ENCODE results near the gene PPM1L.

Gene PPM1L

GRCh38 chr3:160810362-160811236 is 54.6 kb downstream of the PPM1L start:
- DNase-seq: no peak

GRCh38 chr3:160811237-160811548 is 55.2 kb downstream of the PPM1L start:
- no peak for DNase-seq

GRCh38 chr3:160812304-160812703 is 56.3 kb downstream of the PPM1L start:
- DNase-seq: no peak

GRCh38 chr3:160815280-160815679 is 59.2 kb downstream of the PPM1L start:
- DNase-seq: no peak

- DNase-seq: no peak
Observed at GRCh38 chr3:160820022-160820421, 64.0 kb downstream of the PPM1L start.

GRCh38 chr3:160820430-160820829 is 64.4 kb downstream of the PPM1L start:
- DNase-seq: no peak

- no peak for DNase-seq
Observed at GRCh38 chr3:160822936-160823335, 66.9 kb downstream of the PPM1L start.

GRCh38 chr3:160825311-160825800 is 69.3 kb downstream of the PPM1L start:
- no peak for DNase-seq

GRCh38 chr3:160826408-160826807 is 70.4 kb downstream of the PPM1L start:
- no peak for DNase-seq

GRCh38 chr3:160826991-160827390 is 71.0 kb downstream of the PPM1L start:
- no peak for DNase-seq

GRCh38 chr3:160827516-160827915 is 71.5 kb downstream of the PPM1L start:
- no peak for DNase-seq

GRCh38 chr3:160828880-160829279 is 72.8 kb downstream of the PPM1L start:
- no peak for DNase-seq

- DNase-seq: no peak
Observed at GRCh38 chr3:160829486-160830009, 73.5 kb downstream of the PPM1L start.

- no peak for DNase-seq
Observed at GRCh38 chr3:160830796-160831195, 74.8 kb downstream of the PPM1L start.

GRCh38 chr3:160831401-160831800 is 75.4 kb downstream of the PPM1L start:
- DNase-seq: no peak

GRCh38 chr3:160837394-160837980 is 81.5 kb downstream of the PPM1L start:
- DNase-seq: no peak

GRCh38 chr3:160840590-160840989 is 84.6 kb downstream of the PPM1L start:
- no peak for DNase-seq

- no peak for DNase-seq
Observed at GRCh38 chr3:160841455-160841854, 85.4 kb downstream of the PPM1L start.

- no peak for DNase-seq
Observed at GRCh38 chr3:160842021-160843005, 86.3 kb downstream of the PPM1L start.

- DNase-seq: no peak
Observed at GRCh38 chr3:160851629-160852210, 95.7 kb downstream of the PPM1L start.

- no peak for DNase-seq
Observed at GRCh38 chr3:160852856-160853255, 96.8 kb downstream of the PPM1L start.

GRCh38 chr3:160856450-160856849 is 100.4 kb downstream of the PPM1L start:
- DNase-seq: no peak
